ENCODE measurements around the gene TIAM1. TPM values are rescaled to one million over a fixed set of nuclear protein-coding genes. Genes with fewer than 3 reads are reported as not detected.

The TIAM1 gene
- total RNA-seq, 2 experiments from 2014 or later, result 55.7 to 59.1 TPM

DNA sequence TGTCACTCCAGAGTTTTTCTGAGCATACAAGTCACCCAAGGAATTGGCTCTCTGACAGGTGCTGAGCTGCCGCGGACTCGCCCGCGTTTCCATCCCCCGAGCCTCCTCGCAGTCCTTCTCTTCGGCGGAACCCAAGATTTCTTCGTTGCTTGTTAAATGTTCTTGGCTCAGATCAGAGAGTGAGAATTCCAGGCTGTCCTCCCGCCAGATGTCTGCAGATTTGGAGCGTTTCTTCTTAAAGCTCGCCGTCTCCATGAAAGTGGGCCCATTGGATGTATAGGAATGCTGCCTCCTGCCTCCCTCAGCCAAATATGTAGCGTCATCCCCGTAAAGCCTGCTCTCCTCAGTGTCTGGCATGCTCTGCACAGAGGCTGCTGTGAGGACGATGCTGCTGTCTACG lies 77.8 kb downstream of the TIAM1 start:
- Mint-ChIP-seq H3K36me3 (ENCODE audit: low read depth) (peaks cover 47% of the 10 kb centered on the region), H3K9me3 (peaks cover 9% of the 10 kb centered on the region), H3K4me1 (peaks cover 28% of the 10 kb centered on the region), H3K27me3 (peaks cover 2% of the 10 kb centered on the region), H3K4me3 (no peak overlapping the region), H3K27ac (no peak overlapping the region)
- ChIA-PET CTCF (interaction anchor here (1.8 kb wide), 1 partner anchor 13 kb away, joined by 5 read pairs; no protein-coding TSS in a partner anchor), POLR2A (no interaction called here)
- DNase-seq, result no peak

DNA sequence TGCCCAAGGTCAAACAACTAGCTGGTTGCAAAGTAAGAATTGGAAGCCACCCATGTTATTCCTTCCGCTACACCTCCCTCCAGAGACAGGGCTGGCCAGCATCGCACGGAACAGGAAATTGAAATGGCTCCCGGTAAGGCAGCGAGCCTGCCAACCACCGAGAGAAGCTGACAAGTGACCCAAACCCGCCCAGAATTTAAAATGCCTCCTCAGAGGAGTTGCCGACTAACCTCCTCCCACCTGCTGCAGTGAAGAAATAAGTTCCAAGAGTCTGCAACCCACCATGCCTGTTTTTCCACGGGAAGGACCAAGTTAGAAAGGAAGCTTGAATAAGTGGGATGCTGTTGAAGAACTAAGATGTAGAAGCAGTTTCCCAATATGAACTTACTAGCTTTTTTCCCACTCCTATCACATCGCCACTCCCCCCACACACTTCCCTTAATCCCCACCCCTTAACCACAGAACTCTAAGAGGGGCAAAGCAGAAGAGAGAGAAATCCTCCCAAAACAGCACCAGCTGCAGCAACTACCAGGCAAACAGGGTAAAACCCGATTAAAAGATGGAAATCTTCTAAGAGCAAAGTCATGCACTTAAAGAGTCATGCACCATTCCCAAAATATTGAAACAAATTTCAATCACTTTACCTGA lies 78.6 kb downstream of the TIAM1 start:
- H3K36me3 Mint-ChIP-seq (ENCODE audit: low read depth), result peaks cover 43% of the 10 kb centered on the region
- H3K4me3 Mint-ChIP-seq, result no peak overlapping the region
- H3K9me3 Mint-ChIP-seq, result peaks cover 4% of the 10 kb centered on the region
- DNase-seq, result no peak
- CTCF ChIA-PET, result interaction anchor here (0.7 to 1.8 kb wide), 3 partner anchors 13 to 1539 kb away, joined by 3 to 5 read pairs (median 4); no protein-coding TSS in a partner anchor
- H3K27me3 Mint-ChIP-seq, result peaks cover 2% of the 10 kb centered on the region
- POLR2A ChIA-PET, result no interaction called here
- no peak overlapping the region for H3K27ac Mint-ChIP-seq
- H3K4me1 Mint-ChIP-seq, result peaks cover 28% of the 10 kb centered on the region

- CTCF ChIA-PET, result interaction anchor here (0.7 kb wide), 2 partner anchors 214 to 1538 kb away, joined by 3 read pairs; no protein-coding TSS in a partner anchor
Observed at GRCh38 chr21:31264574-31264973, 79.5 kb downstream of the TIAM1 start.

DNA sequence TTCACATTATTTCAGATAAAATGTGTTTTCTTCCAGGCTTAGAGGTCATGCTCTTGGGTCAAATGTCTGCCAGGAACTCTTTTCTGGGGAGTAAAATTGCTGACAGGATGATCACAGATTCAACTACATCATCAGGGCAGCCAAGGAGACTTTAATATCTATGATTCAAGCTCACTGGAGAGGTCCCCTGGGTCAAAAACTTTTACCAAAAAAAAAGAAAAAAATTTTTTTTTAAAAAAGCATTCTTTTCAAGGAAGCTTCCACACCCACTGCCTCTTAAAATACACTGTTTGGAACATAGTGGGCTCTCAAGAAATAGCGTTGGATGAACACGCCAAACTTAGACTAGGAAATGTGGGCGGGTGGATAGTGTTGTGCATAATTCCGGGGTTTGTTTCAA lies 81.3 kb downstream of the TIAM1 start:
- no peak for DNase-seq
- CTCF ChIA-PET, result no interaction called here
- no peak overlapping the region for H3K4me3 Mint-ChIP-seq
- peaks cover 33% of the 10 kb centered on the region for H3K36me3 Mint-ChIP-seq (ENCODE audit: low read depth)
- no peak overlapping the region for H3K27ac Mint-ChIP-seq
- H3K9me3 Mint-ChIP-seq, result no peaks in the 10 kb centered on the region
- POLR2A ChIA-PET, result no interaction called here
- peaks cover 2% of the 10 kb centered on the region for H3K27me3 Mint-ChIP-seq
- H3K4me1 Mint-ChIP-seq, result peaks cover 20% of the 10 kb centered on the region

More at GRCh38 chr21:31264574-31264973, 79.5 kb downstream of the TIAM1 start:
- DNase-seq, result no peak
- H3K9me3 Mint-ChIP-seq, result peaks cover 4% of the 10 kb centered on the region
- H3K4me1 Mint-ChIP-seq, result peaks cover 28% of the 10 kb centered on the region
- no peak overlapping the region for H3K27ac Mint-ChIP-seq
- POLR2A ChIA-PET, result no interaction called here
- H3K36me3 Mint-ChIP-seq (ENCODE audit: low read depth), result peaks cover 38% of the 10 kb centered on the region
- H3K4me3 Mint-ChIP-seq, result no peak overlapping the region
- H3K27me3 Mint-ChIP-seq, result peaks cover 2% of the 10 kb centered on the region

DNA sequence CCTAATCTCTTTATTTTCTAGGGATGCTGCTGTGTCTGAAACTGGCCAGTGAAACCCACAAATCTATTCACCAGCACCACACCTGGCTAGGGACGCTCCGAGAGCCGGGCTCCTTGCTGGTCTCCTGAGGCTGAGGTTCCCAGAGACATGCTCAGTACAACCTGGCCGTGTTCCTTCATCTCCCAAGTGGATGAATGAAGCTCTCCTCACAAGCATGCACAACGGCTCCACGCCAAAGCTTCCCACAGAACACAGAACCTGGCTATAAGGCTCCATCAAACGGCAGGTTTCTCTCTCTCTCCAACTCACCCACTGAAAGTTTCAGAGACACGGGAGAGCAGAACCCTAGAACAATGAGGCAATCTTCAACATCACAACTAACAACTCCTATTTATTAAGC lies 82.3 kb downstream of the TIAM1 start:
- DNase-seq, result no peak
- peaks cover 2% of the 10 kb centered on the region for H3K27me3 Mint-ChIP-seq
- H3K4me1 Mint-ChIP-seq, result peaks cover 14% of the 10 kb centered on the region
- H3K36me3 Mint-ChIP-seq (ENCODE audit: low read depth), result peaks cover 27% of the 10 kb centered on the region
- H3K9me3 Mint-ChIP-seq, result no peaks in the 10 kb centered on the region
- POLR2A ChIA-PET, result no interaction called here
- no peak overlapping the region for H3K27ac Mint-ChIP-seq
- CTCF ChIA-PET, result interaction anchor here (0.6 kb wide), 1 partner anchor 326 kb away, joined by 7 read pairs; no protein-coding TSS in a partner anchor
- no peak overlapping the region for H3K4me3 Mint-ChIP-seq

- H3K36me3 Mint-ChIP-seq (ENCODE audit: low read depth), result peaks cover 20% of the 10 kb centered on the region
- DNase-seq, result no peak
- H3K4me3 Mint-ChIP-seq, result no peak overlapping the region
- no peaks in the 10 kb centered on the region for H3K27me3 Mint-ChIP-seq
- CTCF ChIA-PET, result interaction anchor here (0.5 to 0.6 kb wide), 2 partner anchors 11 to 298 kb away, joined by 3 read pairs; no protein-coding TSS in a partner anchor
- POLR2A ChIA-PET, result no interaction called here
- H3K27ac Mint-ChIP-seq, result no peak overlapping the region
- H3K9me3 Mint-ChIP-seq, result no peaks in the 10 kb centered on the region
- peaks cover 7% of the 10 kb centered on the region for H3K4me1 Mint-ChIP-seq
Observed at GRCh38 chr21:31260790-31261189, 83.3 kb downstream of the TIAM1 start.

- no peaks in the 10 kb centered on the region for H3K9me3 Mint-ChIP-seq
- no peaks in the 10 kb centered on the region for H3K4me1 Mint-ChIP-seq
- ChIA-PET POLR2A (interaction anchor here (0.9 kb wide), 1 partner anchor 106 kb away, joined by 3 read pairs; no protein-coding TSS in a partner anchor), CTCF (interaction anchor here (1.2 kb wide), 1 partner anchor 57 kb away, joined by 3 read pairs; no protein-coding TSS in a partner anchor)
- no peak overlapping the region for H3K4me3 Mint-ChIP-seq
- peaks cover 4% of the 10 kb centered on the region for H3K36me3 Mint-ChIP-seq (ENCODE audit: low read depth)
- no peak overlapping the region for H3K27ac Mint-ChIP-seq
- H3K27me3 Mint-ChIP-seq, result no peaks in the 10 kb centered on the region
- DNase-seq, result no peak
Observed at GRCh38 chr21:31258073-31258472, 86.0 kb downstream of the TIAM1 start.

DNA sequence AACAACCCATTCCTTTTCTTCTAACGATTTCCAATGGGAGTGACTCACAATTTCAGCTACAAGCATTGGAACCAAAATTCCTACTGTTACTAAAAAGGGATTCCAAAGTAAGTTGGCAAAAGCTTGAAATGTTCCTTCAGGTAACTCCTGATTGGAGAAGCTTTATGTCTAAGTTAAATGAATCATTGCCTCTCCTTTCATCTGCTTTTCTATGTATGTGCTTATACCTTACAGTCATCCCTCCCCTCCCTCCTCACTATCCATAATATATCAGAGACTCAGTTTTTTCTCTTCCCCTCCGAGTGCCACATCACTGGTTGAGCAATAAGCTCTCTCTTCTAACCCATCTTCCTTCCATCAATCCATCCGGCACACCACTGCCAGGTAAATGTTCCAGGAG lies 86.8 kb downstream of the TIAM1 start:
- CTCF ChIA-PET, result interaction anchor here (1.2 kb wide), 1 partner anchor 56 kb away, joined by 3 read pairs; no protein-coding TSS in a partner anchor
- Mint-ChIP-seq H3K9me3 (no peaks in the 10 kb centered on the region), H3K4me1 (no peaks in the 10 kb centered on the region), H3K27me3 (no peaks in the 10 kb centered on the region), H3K36me3 (ENCODE audit: low read depth) (peaks cover 4% of the 10 kb centered on the region), H3K4me3 (no peak overlapping the region), H3K27ac (no peak overlapping the region)
- POLR2A ChIA-PET, result no interaction called here
- DNase-seq, result no peak

- CTCF ChIA-PET, result interaction anchor here (0.5 kb wide), 1 partner anchor 303 kb away, joined by 3 read pairs; no protein-coding TSS in a partner anchor
- peaks cover 4% of the 10 kb centered on the region for H3K36me3 Mint-ChIP-seq (ENCODE audit: low read depth)
- H3K9me3 Mint-ChIP-seq, result no peaks in the 10 kb centered on the region
- DNase-seq, result no peak
- POLR2A ChIA-PET, result no interaction called here
- H3K4me1 Mint-ChIP-seq, result no peaks in the 10 kb centered on the region
- no peak overlapping the region for H3K4me3 Mint-ChIP-seq
- H3K27me3 Mint-ChIP-seq, result no peaks in the 10 kb centered on the region
- no peak overlapping the region for H3K27ac Mint-ChIP-seq
Observed at GRCh38 chr21:31255896-31256295, 88.2 kb downstream of the TIAM1 start.

GRCh38 chr21:31255036-31255435 lies 89.0 kb downstream of the TIAM1 start:
- H3K4me3 Mint-ChIP-seq, result no peak overlapping the region
- H3K27ac Mint-ChIP-seq, result no peak overlapping the region
- no peak for DNase-seq
- CTCF ChIA-PET, result interaction anchor here (1.0 kb wide), 1 partner anchor 87 kb away, joined by 3 read pairs; no protein-coding TSS in a partner anchor
- no peaks in the 10 kb centered on the region for H3K9me3 Mint-ChIP-seq
- POLR2A ChIA-PET, result no interaction called here
- no peaks in the 10 kb centered on the region for H3K4me1 Mint-ChIP-seq
- H3K27me3 Mint-ChIP-seq, result no peaks in the 10 kb centered on the region
- peaks cover 4% of the 10 kb centered on the region for H3K36me3 Mint-ChIP-seq (ENCODE audit: low read depth)

- CTCF ChIA-PET, result interaction anchor here (0.5 to 1.9 kb wide), 5 partner anchors 12 to 88 kb away, joined by 3 to 5 read pairs (median 3); no protein-coding TSS in a partner anchor
- H3K4me3 Mint-ChIP-seq, result no peak overlapping the region
Observed at GRCh38 chr21:31254131-31254530, 89.9 kb downstream of the TIAM1 start.

DNA sequence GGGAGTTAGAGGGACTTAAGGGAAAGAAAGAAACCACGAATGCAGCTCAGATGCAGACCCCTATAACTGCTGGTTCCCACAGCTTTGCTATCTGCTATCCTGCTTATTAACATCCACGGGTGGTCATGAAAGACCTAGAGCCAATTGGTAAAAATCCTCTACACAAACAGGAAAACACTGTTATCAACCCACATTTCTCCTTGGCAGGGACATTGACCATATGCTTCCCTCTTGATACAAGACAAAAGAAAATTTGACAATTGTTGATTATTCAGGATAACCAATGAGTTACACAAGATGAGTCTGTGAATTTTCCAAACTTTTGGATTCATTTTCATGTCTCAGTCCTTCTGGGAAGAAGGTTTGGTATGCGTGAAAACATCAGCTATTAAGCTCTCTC lies 90.4 kb downstream of the TIAM1 start:
- ChIA-PET CTCF (interaction anchor here (0.8 to 1.9 kb wide), 3 partner anchors 12 to 20 kb away, joined by 3 to 5 read pairs (median 3); no protein-coding TSS in a partner anchor), POLR2A (interaction anchor here (0.5 kb wide), 1 partner anchor 386 kb away, joined by 9 read pairs; no protein-coding TSS in a partner anchor)
- Mint-ChIP-seq H3K4me3 (no peak overlapping the region), H3K4me1 (no peaks in the 10 kb centered on the region), H3K27me3 (no peaks in the 10 kb centered on the region), H3K27ac (no peak overlapping the region), H3K9me3 (peaks cover 2% of the 10 kb centered on the region), H3K36me3 (ENCODE audit: low read depth) (peaks cover 11% of the 10 kb centered on the region)
- no peak for DNase-seq

More at GRCh38 chr21:31254131-31254530, 89.9 kb downstream of the TIAM1 start:
- no peak for DNase-seq
- Mint-ChIP-seq H3K36me3 (ENCODE audit: low read depth) (peaks cover 7% of the 10 kb centered on the region), H3K27ac (no peak overlapping the region), H3K4me1 (no peaks in the 10 kb centered on the region), H3K9me3 (no peaks in the 10 kb centered on the region), H3K27me3 (no peaks in the 10 kb centered on the region)
- POLR2A ChIA-PET, result no interaction called here

GRCh38 chr21:31252611-31253010 lies 91.5 kb downstream of the TIAM1 start:
- Mint-ChIP-seq H3K9me3 (peaks cover 2% of the 10 kb centered on the region), H3K4me3 (no peak overlapping the region), H3K27ac (no peak overlapping the region), H3K36me3 (ENCODE audit: low read depth) (peaks cover 15% of the 10 kb centered on the region), H3K4me1 (no peaks in the 10 kb centered on the region), H3K27me3 (no peaks in the 10 kb centered on the region)
- POLR2A ChIA-PET, result interaction anchor here (0.5 kb wide), 1 partner anchor 339 kb away, joined by 3 read pairs; no protein-coding TSS in a partner anchor
- CTCF ChIA-PET, result interaction anchor here (1.0 to 1.9 kb wide), 4 partner anchors 13 to 75 kb away, joined by 3 to 5 read pairs (median 4); no protein-coding TSS in a partner anchor
- DNase-seq, result no peak
